Prostate gland (tissue), 2 donors: ENCODE data around the gene HS1BP3.

ENCODE experiments used
- POLR2A ChIP-seq: fragments of 450-650 bp; IDR thresholded peaks from one replicate; pipeline ENCODE4 v1.6.1; 2016; ENCODE audit warnings: antibody characterized with exemption, mild to moderate bottlenecking
- POLR2AphosphoS5 ChIP-seq: sonication (generic); formaldehyde crosslinking; IDR thresholded peaks from one replicate; pipeline ENCODE4 v1.6.1; 2017; ENCODE audit warnings: antibody characterized with exemption
- TF ChIP-seq, protein P1 (sequence below), 4 experiments: fragments of 200-600 bp in 2 of 4; fragments of 450-650 bp in 2 of 4; sonication (generic) in 2 of 4; IDR thresholded peaks; 1 replicate in 3 of 4; 2 replicates in 1 of 4; pipeline ENCODE4 v1.5.1; 2016 to 2019; ENCODE audit warnings: antibody characterized with exemption in 4 of 4, mild to moderate bottlenecking in 2 of 4, moderate library complexity in 2 of 4

DNA sequence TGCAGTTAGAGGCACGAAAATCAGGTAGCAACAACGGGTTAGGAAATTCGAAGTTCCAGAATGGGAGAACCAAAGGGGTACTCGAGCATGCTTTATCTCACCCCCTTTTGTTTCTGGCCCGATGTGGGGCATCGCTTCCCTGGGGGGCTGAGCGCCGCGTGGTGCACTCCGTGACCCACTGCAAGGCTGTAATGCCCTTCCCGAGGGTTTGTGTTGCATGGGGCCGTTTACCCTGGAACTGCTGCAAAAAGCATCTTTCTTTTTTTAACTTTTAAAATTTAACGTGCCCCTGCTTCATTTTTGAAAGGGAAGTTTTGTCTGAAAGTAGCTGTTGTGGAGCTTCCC is 20.8 kb upstream of the HS1BP3 start:
- TF ChIP-seq POLR2A = no peak
- TF ChIP-seq POLR2AphosphoS5 = no peak
- TF ChIP-seq, protein P1, sequence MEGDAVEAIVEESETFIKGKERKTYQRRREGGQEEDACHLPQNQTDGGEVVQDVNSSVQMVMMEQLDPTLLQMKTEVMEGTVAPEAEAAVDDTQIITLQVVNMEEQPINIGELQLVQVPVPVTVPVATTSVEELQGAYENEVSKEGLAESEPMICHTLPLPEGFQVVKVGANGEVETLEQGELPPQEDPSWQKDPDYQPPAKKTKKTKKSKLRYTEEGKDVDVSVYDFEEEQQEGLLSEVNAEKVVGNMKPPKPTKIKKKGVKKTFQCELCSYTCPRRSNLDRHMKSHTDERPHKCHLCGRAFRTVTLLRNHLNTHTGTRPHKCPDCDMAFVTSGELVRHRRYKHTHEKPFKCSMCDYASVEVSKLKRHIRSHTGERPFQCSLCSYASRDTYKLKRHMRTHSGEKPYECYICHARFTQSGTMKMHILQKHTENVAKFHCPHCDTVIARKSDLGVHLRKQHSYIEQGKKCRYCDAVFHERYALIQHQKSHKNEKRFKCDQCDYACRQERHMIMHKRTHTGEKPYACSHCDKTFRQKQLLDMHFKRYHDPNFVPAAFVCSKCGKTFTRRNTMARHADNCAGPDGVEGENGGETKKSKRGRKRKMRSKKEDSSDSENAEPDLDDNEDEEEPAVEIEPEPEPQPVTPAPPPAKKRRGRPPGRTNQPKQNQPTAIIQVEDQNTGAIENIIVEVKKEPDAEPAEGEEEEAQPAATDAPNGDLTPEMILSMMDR (IDR thresholded peaks at IDR 0.05) = no peak
